GM21515 (cell line): Measurements from ENCODE around the gene PDRG1.

ENCODE experiments used
- ATAC-seq: cut with Tn5 transposase; IDR thresholded peaks from one replicate; pipeline ENCODE4 v1.9.1; 2021; ENCODE audit not compliant: unreplicated experiment

The PDRG1 gene

GRCh38 chr20:31951530-31952453, at the start of gene PDRG1:
Gene PDRG1, minus strand, starts transcription at chr20:31952046. Its CDS starts 85 bp downstream, at chr20:31951961.
- peak; percentile 89 for ATAC-seq

GRCh38 chr20:31998246-31998645, 46.4 kb upstream of the PDRG1 start:
- no peak for ATAC-seq

DNA sequence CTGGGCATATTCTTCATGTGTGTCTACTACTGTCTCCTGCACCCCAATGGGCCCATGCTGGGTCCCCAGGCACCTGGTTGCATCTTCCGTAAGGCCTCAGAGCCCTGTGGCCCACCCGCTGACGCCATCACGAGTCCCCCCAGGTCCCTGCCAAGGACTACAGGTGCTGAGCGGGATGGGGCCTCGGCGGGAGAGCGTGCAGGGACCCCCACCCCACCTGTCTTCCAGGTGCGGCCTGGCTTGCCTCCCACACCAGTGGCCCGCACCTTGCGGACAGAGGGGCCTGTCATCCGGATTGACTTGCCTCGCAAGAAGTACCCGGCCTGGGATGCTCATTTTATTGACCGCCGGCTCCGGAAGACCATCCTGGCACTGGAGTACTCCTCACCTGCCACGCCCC, 45.1 kb upstream of the PDRG1 start:
- ATAC-seq: no peak

DNA sequence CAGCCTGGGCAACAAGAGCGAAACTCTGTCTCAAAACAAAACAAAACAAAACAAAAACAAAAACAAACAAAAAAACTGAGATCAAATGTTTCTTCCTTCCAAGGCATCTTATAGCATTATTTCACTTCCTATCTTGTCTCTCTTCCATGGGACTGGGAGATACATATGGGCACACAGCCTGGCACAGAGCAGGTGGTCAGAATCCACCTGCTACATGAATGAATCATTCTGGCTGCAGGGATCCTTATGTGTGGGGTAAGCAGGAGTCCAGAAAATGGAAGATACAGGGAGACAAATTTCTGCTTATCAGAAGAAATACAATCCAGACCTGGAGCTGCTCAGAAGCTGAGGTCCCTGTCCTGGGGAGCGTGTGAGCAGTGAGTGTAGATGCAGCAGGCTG, 40.2 kb upstream of the PDRG1 start:
- no peak for ATAC-seq

DNA sequence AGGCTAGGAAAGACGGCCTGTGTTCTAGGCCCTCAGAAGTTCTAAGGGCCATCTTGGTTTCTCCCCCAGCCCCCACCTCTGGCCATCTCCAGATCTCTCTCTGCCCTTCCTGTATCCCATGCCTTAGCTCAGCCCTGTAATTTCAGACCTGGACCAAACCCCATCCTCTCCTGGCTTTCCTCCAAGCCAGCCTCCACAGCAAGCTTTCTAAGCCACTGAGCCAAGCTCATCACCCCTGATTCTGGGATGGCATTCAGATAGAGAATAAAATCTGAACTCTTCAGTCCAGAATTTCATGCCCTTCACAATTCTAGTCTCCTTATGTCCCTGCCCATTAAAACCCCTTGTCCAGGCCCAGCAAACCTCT, 39.5 kb upstream of the PDRG1 start:
- no peak for ATAC-seq

DNA sequence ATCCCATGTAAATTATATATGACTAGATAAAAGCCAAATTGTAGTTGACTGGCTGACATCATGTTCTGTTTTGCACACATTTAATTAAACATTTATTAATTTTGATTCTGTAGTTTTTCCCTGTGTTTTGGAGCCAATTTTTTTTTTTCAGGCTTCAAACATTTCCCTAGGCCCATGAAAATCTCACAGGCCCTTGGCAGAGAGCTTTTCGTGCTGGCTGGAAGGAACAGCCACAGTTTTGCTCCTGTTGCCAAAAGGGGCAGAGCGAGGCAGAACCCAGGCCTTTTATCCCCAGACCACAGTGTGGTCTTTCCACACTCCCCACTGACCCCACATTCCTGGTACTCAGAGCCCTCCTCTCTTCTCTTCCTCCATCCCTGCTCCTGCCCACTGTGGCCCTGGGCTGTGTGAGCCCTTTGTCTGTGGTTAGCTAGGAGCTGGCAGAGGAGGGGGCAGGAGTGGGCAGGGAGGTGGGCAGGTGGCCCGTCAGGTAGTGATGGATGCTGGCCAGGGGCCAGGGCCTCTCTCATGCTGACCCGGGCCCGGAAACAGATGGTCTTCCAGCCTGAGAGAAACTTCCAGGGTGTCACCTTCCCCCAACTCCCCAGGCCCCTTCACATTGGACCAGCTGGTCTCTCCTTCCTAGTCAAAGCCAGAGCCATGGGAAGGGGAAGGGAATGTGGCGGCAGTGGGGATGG, 38.9 kb upstream of the PDRG1 start:
- ATAC-seq: no peak

- ATAC-seq: no peak
Measured at GRCh38 chr20:31989030-31989645, 37.3 kb upstream of the PDRG1 start.

DNA sequence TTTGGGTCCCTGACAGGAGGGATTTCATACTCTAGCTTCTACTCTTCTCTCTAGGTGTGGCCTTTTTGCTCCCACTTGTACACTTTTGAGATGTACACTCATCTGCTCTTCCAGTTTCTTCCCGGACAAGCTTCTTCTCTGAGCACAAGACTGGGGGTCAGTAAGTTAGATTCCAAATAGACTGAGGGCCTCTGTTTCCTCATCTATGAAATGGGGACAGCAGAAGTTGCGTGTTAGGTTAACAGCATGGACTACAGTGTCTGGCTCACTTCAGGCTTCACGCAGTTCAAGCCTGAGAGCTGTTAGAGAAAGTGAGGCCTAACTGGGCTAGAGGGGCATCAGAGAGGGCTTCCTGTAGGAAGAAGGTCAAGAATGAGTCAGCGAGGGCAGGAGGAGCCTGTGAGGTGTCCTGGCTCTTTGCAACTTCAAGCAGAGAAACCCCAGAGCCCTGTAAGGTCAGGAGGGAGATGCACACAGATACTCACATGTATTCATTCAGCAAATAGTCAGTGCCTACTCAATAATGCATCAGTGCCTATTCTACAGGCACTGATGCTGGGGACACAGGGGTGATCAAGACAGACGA, 36.7 kb upstream of the PDRG1 start:
- no peak for ATAC-seq

- no peak for ATAC-seq
Measured at GRCh38 chr20:31987744-31988143, 35.9 kb upstream of the PDRG1 start.

DNA sequence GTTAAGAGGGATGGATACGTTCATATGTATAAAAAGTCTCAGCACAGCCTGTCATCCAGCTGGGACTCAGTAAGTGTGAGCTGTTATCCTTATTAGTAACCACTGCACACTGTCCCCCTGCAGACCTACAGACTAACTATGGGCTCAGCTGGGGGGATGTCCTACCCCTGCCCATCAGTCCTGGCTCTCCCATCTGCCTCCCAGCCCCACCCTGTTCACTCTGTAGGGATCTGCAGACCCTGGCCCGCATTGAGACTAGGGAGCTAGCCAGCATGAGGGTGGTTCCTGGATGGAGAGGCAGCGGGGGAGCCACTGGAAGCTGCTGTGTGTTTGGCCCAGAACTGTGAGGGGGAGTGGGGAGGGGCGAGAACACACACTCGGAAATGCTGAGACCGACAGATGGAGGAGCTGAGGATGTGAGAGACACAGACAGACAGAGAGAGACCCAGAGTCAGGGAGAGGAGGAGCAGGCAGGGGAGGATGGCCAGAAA, 33.2 kb upstream of the PDRG1 start:
- ATAC-seq: no peak

GRCh38 chr20:31981784-31982183, 29.9 kb upstream of the PDRG1 start:
- ATAC-seq: no peak

DNA sequence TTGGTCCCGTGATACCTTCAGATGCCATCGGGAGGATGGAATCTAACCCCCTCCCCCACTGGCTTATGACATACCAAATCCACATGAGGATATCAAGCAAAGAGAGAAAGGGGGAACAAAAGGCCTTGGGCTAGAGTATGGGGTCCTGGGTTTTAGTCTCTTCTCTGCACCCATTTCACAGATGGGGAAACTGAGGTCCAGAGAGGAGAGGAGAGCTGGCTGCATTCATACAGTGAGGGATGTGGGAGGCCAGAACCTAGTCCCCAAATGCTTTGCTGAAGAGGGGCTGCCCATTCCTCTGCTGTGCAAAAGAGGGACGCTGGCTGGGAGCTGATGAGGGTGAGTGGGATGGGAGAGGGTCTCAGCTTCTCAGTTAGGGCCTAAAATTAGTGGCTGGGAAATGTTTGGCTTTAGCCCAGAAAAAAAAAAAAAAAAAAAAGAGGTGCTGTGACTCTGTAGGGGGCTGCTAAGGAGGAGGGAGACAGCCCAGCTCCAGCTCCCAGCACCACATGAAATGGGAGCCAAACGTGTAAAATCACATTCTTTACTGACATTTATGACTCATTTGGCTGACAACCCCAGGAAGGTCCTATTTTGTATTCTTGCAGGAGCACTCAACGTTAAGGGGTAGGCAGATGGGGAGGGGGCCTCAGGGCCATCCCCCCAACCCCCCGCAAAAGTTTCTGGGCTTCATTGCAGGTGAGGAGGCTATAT, 28.0 kb upstream of the PDRG1 start:
- no peak for ATAC-seq

DNA sequence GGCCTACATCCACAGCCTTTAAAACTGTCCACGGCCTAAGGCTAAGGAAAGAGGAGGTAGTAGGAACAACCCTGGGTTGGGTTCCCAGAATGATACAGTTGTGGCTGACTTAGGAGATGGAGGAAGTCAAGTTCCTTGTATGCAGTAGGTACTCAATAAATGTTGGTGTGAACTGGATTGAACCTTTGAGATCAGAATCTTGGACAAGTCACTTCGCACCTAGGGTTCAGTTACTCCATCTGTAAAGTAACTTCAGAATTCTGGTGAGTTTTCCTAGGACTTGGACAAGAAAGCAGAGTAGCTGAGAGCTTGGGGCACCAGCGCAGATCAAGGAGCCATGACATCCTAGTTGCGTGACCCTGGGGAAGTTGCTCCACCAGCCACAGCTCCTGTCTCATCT, 25.2 kb upstream of the PDRG1 start:
- no peak for ATAC-seq

DNA sequence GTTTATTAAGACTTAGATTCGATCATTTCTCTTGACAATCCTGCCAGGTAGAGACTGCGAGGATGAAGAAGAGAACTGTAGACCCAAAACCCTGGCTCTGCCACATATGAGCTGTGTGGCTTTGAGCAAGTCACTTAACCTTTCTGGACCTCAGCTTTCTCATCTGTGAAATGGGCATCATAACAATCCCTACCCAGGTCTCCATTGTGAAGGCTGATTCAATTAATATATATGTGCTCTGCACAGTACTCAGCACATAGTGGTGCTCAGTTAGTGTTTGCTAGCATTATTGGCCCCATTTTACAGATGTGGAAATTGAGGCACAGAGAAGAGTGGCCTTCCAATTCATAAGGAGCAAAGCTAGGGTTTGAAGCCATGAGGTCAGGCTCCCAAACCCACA, 24.0 kb upstream of the PDRG1 start:
- no peak for ATAC-seq

DNA sequence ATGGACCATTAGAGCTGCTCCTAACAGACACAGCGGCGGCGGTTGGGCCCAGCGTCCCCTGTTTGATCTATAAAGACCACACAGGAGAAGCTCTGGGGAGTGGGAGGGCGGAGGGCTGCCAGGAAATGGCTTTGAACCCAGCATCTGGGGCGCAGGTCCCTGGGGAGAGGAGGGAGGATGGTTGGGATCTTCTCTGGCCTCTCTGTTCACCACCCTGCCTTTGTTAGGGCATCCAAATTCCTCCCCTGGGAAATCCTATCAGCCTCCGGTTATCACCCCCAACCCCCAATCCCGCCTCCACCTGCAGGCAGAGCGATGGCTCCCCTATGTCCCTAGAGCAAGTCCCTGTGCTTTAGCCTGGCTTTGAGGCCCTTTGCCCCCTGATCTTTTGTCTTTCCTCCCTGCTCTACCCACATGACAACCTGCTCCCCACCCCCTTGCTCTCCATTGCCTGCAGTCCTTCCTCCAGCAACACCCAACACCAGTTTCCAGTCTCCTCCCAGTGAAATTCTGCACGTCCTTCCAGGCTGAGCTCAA, 23.2 kb upstream of the PDRG1 start:
- no peak for ATAC-seq

- no peak for ATAC-seq
Measured at GRCh38 chr20:31974296-31974695, 22.4 kb upstream of the PDRG1 start.

- no peak for ATAC-seq
Measured at GRCh38 chr20:31972471-31973021, 20.7 kb upstream of the PDRG1 start.

DNA sequence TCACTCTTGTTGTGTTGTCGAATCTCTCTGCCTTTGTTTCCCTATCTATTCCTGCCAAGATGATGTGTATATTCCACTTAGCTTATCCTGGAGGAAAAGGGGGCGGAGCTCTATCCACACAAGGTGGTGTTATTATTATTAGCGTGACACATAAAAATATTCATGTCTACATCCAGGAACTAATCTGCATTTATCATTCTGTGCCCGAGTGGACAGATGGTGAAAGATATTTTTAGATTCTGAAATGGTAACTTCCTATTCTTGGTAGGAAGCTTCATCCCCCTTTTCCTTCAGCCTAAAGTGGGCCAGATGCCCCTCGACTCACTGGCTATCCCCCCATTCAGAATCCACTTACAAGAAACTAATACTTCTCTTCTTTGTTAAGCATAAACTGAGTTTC, 18.1 kb upstream of the PDRG1 start:
- no peak for ATAC-seq

DNA sequence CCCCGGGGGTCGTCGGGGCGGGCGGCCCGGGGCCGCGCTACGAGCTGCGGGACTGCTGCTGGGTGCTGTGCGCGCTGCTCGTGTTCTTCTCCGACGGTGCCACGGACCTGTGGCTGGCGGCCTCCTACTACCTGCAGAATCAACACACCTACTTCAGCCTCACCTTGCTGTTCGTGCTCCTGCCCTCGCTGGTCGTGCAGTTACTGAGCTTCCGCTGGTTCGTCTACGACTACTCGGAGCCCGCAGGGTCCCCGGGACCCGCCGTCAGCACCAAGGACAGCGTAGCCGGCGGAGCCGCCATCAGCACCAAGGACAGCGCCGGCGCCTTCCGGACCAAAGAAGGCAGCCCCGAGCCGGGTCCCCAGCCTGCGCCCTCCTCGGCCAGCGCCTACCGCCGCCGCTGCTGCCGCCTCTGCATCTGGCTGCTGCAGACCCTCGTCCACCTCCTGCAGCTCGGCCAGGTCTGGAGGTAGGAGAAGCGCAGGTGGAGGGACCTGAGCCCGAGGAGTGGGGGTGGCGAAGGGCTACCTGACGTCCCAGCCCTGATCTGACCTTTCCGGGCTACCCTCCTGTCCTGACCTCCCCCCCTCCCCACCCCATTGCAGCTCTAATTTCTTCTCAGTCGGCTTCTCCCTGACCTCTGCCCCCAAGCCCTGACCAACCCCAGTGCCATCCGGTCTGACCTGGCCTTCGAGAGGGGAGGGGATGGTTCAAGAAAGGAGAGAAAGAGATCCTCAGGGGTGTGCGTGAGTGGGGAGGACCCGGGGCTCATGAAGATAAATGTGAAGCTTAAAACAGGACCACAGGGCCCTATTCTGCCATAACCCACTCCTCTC, 16.7 kb upstream of the PDRG1 start:
- no peak for ATAC-seq
